Measurements from ENCODE around the gene MATN1.

Gene MATN1

GRCh38 chr1:30732277-30732996 is 9.1 kb upstream of the MATN1 start:
- no peak for DNase-seq (ENCODE audit: extremely low read depth in 1 of 2, low read depth in 1 of 2)

GRCh38 chr1:30731806-30732276 is 8.5 kb upstream of the MATN1 start:
- no peak for DNase-seq (ENCODE audit: extremely low read depth in 1 of 2, low read depth in 1 of 2)

- no peak for DNase-seq (ENCODE audit: extremely low read depth in 1 of 2, low read depth in 1 of 2)
Observed at GRCh38 chr1:30731109-30731805, 7.9 kb upstream of the MATN1 start.

- no peak for DNase-seq (ENCODE audit: extremely low read depth in 1 of 2, low read depth in 1 of 2)
Observed at GRCh38 chr1:30730346-30731108, 7.1 kb upstream of the MATN1 start.

- DNase-seq (ENCODE audit: extremely low read depth in 1 of 2, low read depth in 1 of 2) = no peak
Observed at GRCh38 chr1:30729901-30730300, 6.5 kb upstream of the MATN1 start.

- DNase-seq (ENCODE audit: extremely low read depth in 1 of 2, low read depth in 1 of 2) = no peak
Observed at GRCh38 chr1:30728832-30729638, 5.7 kb upstream of the MATN1 start.

- no peak for DNase-seq (ENCODE audit: extremely low read depth in 1 of 2, low read depth in 1 of 2)
Observed at GRCh38 chr1:30728340-30728739, 5.0 kb upstream of the MATN1 start.

GRCh38 chr1:30727824-30728223 is 4.4 kb upstream of the MATN1 start:
- DNase-seq (ENCODE audit: extremely low read depth in 1 of 2, low read depth in 1 of 2) = no peak

GRCh38 chr1:30726773-30727684 is 3.6 kb upstream of the MATN1 start:
- DNase-seq (ENCODE audit: extremely low read depth in 1 of 2, low read depth in 1 of 2) = no peak

GRCh38 chr1:30726236-30726635 is 2.9 kb upstream of the MATN1 start:
- no peak for DNase-seq (ENCODE audit: extremely low read depth in 1 of 2, low read depth in 1 of 2)

- no peak for DNase-seq (ENCODE audit: extremely low read depth in 1 of 2, low read depth in 1 of 2)
Observed at GRCh38 chr1:30725450-30726095, 2.2 kb upstream of the MATN1 start.

- no peak for DNase-seq (ENCODE audit: extremely low read depth in 1 of 2, low read depth in 1 of 2)
Observed at GRCh38 chr1:30724655-30725421, 1.5 kb upstream of the MATN1 start.

GRCh38 chr1:30724175-30724574 is 790 bp upstream of the MATN1 start:
- no peak for DNase-seq (ENCODE audit: extremely low read depth in 1 of 2, low read depth in 1 of 2)

GRCh38 chr1:30721812-30722537 is 1.4 kb downstream of the MATN1 start:
- no peak for DNase-seq (ENCODE audit: extremely low read depth in 1 of 2, low read depth in 1 of 2)

- DNase-seq (ENCODE audit: extremely low read depth in 1 of 2, low read depth in 1 of 2) = no peak
Observed at GRCh38 chr1:30721341-30721793, 2.0 kb downstream of the MATN1 start.

- no peak for DNase-seq (ENCODE audit: extremely low read depth in 1 of 2, low read depth in 1 of 2)
Observed at GRCh38 chr1:30720271-30721223, 2.8 kb downstream of the MATN1 start.

Measured in stimulated activated CD8-positive, alpha-beta memory T cell treated with anti-CD3 and anti-CD28 coated beads, Interleukin-7, amount 100 ng/mL, for 48 hours (primary cell).